Measurements from ENCODE around the gene GOLIM4.

The GOLIM4 gene

DNA sequence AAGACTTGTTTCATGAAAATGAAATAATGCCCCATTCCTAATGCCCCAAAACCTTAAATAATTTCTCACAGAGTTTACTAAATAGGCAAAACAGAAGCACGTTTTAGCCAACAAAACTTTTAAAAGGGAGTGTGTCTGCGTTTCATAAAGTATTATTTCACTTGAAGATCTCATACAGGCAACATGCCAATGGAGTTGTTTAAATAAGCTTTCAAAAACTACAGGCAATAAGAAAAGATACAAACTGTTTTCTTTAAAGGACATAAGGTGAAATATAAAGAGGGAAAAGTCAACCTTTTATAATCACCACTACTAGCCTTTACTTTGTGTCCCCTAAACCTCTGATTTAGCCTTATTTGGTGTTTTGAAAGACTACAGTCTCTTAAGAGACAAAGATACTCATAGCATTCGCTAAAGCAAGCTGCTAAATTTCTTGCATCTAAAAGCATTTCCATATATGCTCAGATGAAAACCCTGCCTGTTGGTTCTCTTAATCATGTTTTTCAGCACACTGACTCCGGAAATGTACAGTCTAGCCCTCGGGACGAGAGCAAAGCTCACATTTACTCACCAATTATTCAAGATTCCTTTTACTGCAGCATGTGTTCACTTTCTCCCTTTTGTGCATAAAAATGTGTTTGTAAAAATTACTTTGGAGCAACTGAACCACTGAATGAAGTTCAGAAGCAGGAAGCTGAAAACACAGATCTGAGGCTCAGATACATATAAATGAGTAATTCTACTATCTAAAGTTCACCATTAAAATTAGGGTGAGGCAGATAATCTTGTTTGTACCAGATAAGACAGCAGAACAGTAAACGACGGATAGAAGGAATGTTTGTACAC is 119.0 kb downstream of the GOLIM4 start:
- Histone ChIP-seq H3K27me3 (no peaks in the 10 kb centered on the region), H3K4me3 (no peak overlapping the region), H3K27ac (no peak overlapping the region), H3K36me3 (no peaks in the 10 kb centered on the region), H3K9me3 (no peaks in the 10 kb centered on the region), H3K4me1 (peaks cover 0 to 7% (median 0%) of the 10 kb centered on the region in 4 donors)
- intact Hi-C loops (cut with DNase I; ENCODE audit: low total_unique reads): no loop called here
- no peak for TF ChIP-seq CTCF (IDR thresholded peaks at IDR 0.05)
- DNase-seq: no peak

DNA sequence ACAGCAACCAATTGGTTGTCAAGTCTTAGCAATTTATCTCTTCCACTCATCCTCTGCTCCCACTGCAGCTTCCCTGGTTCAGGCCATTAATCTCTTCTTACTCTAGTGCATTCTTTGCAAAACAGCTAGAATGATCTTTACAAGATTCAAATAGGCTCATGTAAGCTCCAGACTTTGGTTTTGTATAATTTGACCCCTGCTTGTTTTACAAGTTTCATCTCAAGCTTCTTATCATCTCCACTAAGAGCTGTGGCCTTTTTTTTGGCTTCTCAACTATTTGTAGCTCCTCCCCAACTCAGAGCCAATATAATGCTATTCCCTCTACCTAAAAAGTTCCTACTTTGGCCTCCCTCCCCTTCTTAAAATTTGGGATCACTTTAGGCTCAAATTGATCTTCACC is 121.8 kb downstream of the GOLIM4 start:
- intact Hi-C loops (cut with DNase I; ENCODE audit: low total_unique reads): no loop called here
- Histone ChIP-seq H3K27ac (no peak overlapping the region), H3K36me3 (no peaks in the 10 kb centered on the region), H3K4me3 (no peak overlapping the region), H3K27me3 (no peaks in the 10 kb centered on the region), H3K9me3 (no peaks in the 10 kb centered on the region), H3K4me1 (peaks cover 0 to 7% (median 0%) of the 10 kb centered on the region in 4 donors)
- TF ChIP-seq CTCF (IDR thresholded peaks at IDR 0.05): no peak
- no peak for DNase-seq

DNA sequence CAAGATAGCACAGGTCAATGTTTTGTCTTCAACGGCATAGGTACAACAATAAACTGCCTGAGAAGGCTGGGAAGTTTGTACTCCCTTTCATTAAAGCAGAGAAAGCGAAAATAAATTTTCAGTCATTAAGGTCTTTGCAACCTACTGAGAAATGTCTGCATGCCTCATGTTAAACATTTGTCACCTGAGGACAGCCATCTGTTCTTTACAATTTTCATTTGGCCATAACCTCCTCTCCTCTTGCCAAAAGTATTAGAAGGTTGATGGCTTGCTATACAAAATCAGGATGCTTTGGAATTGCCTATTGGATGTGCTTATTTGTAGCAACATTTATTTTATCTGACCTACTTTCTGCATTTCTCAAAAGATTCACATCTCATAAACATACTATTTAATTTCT is 122.7 kb downstream of the GOLIM4 start:
- Histone ChIP-seq H3K27me3 (no peaks in the 10 kb centered on the region), H3K9me3 (no peaks in the 10 kb centered on the region), H3K4me1 (peaks cover 0 to 7% (median 0%) of the 10 kb centered on the region in 4 donors), H3K36me3 (no peaks in the 10 kb centered on the region), H3K27ac (no peak overlapping the region), H3K4me3 (no peak overlapping the region)
- TF ChIP-seq CTCF (IDR thresholded peaks at IDR 0.05): no peak
- intact Hi-C loops (cut with DNase I; ENCODE audit: low total_unique reads): no loop called here
- no peak for DNase-seq

- Histone ChIP-seq H3K9me3 (no peaks in the 10 kb centered on the region), H3K4me3 (no peak overlapping the region), H3K27ac (no peak overlapping the region), H3K36me3 (no peaks in the 10 kb centered on the region), H3K4me1 (peaks cover 0 to 7% (median 0%) of the 10 kb centered on the region in 4 donors), H3K27me3 (no peaks in the 10 kb centered on the region)
- DNase-seq: no peak
- TF ChIP-seq CTCF (IDR thresholded peaks at IDR 0.05): no peak
- intact Hi-C loops (cut with DNase I; ENCODE audit: low total_unique reads): no loop called here
These were observed 123.2 kb downstream of the GOLIM4 start for GRCh38 chr3:167972502-167972901.

DNA sequence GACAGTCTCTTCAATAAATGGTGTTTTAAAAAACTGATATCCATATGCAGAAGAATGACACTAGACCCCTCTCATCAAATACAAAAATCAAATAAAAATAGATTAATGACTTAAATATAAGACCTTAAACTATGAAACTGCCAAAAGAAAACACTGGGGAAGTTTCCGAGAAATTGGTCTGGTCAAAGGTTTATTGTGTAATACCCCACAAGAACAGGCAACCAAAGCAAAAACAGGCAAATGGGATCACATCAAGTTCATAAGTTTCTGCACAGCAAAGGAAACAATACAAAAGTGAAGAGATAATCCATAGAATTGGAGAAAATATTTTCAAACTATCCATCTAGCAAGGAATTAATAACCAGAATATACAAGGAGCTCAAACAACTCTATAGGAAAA is 126.2 kb downstream of the GOLIM4 start:
- no peaks in the 10 kb centered on the region for H3K4me1 ChIP-seq
- TF ChIP-seq CTCF (IDR thresholded peaks at IDR 0.05): no peak
- H3K36me3 ChIP-seq: no peaks in the 10 kb centered on the region
- intact Hi-C loops (cut with DNase I; ENCODE audit: low total_unique reads): no loop called here
- H3K27me3 ChIP-seq: no peaks in the 10 kb centered on the region
- H3K4me3 ChIP-seq: no peak overlapping the region
- DNase-seq: no peak
- H3K27ac ChIP-seq: no peak overlapping the region
- H3K9me3 ChIP-seq: no peaks in the 10 kb centered on the region

Measured in tibial artery (tissue), 4 donors.